Testis (tissue), 2 donors: ENCODE measurements around the gene ST6GAL1.

Experiments
- POLR2A ChIP-seq: fragments of 450-650 bp; IDR thresholded peaks from one replicate; pipeline ENCODE4 v1.6.1; 2017; ENCODE audit warnings: antibody characterized with exemption, mild to moderate bottlenecking, moderate library complexity
- TF ChIP-seq, protein P1 (sequence below), 3 experiments: fragments of 450-650 bp in 2 of 3; fragments of 200-600 bp in 1 of 3; sonication (generic) in 1 of 3; IDR thresholded peaks; one replicate each; pipeline ENCODE4 v1.5.1; 2016 to 2019; ENCODE audit warnings: antibody characterized with exemption in 3 of 3, mild to moderate bottlenecking in 2 of 3, moderate library complexity in 1 of 3

DNA sequence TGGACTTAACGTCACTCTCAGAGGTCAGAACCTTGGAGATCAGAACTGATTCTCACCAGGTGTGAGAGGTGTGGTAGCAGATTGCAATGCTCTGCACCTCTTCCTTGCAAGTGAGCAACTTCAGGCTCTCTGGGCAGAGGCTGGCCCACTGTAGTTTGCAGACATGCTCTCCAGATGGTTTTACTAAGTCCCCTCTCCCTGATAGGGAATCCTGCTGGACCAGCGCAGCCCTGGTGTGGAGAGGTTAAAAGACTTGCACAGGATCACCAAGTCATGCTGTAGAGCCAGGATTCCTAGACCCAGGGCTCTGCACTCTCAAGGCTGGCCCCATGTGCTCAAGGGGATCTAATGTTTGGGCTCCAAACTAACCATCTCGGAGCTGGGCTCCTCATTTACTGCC is 146.8 kb downstream of the ST6GAL1 start:
- TF ChIP-seq POLR2A, result no peak
- TF ChIP-seq, protein P1, sequence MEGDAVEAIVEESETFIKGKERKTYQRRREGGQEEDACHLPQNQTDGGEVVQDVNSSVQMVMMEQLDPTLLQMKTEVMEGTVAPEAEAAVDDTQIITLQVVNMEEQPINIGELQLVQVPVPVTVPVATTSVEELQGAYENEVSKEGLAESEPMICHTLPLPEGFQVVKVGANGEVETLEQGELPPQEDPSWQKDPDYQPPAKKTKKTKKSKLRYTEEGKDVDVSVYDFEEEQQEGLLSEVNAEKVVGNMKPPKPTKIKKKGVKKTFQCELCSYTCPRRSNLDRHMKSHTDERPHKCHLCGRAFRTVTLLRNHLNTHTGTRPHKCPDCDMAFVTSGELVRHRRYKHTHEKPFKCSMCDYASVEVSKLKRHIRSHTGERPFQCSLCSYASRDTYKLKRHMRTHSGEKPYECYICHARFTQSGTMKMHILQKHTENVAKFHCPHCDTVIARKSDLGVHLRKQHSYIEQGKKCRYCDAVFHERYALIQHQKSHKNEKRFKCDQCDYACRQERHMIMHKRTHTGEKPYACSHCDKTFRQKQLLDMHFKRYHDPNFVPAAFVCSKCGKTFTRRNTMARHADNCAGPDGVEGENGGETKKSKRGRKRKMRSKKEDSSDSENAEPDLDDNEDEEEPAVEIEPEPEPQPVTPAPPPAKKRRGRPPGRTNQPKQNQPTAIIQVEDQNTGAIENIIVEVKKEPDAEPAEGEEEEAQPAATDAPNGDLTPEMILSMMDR (IDR thresholded peaks at IDR 0.05), result no peak
